Glutamatergic neuron (in vitro differentiated cells): ENCODE measurements around the gene USP27X. TPM values are rescaled to one million over a fixed set of nuclear protein-coding genes. Genes with fewer than 3 reads are reported as not detected.
A peak's percentile ranks its signal among the peaks of the same experiment; 100 is the strongest.

ENCODE experiments used
- DNase-seq: peaks from one replicate; pipeline ENCODE4 v3.0.0; 2022
- H3K27ac Mint-ChIP-seq: one replicate; pipeline ENCODE4 v1.8.0; 2020; ENCODE audit warnings: mild to moderate bottlenecking, mixed read lengths, inconsistent platforms; ENCODE audit not compliant: unreplicated experiment
- H3K27me3 Mint-ChIP-seq: one replicate; pipeline ENCODE4 v1.8.0; 2020; ENCODE audit warnings: mild to moderate bottlenecking, moderate library complexity, mixed read lengths, inconsistent platforms; ENCODE audit not compliant: unreplicated experiment
- H3K36me3 Mint-ChIP-seq: one replicate; pipeline ENCODE4 v1.8.0; 2020; ENCODE audit warnings: mild to moderate bottlenecking, mixed read lengths, inconsistent platforms; ENCODE audit not compliant: unreplicated experiment
- H3K4me1 Mint-ChIP-seq: one replicate; pipeline ENCODE4 v1.8.0; 2020; ENCODE audit warnings: mild to moderate bottlenecking, low read depth, mixed read lengths, inconsistent platforms; ENCODE audit not compliant: unreplicated experiment
- H3K4me3 Mint-ChIP-seq: one replicate; pipeline ENCODE4 v1.8.0; 2020; ENCODE audit warnings: mild to moderate bottlenecking, mixed read lengths, inconsistent platforms; ENCODE audit not compliant: unreplicated experiment
- H3K9me3 Mint-ChIP-seq: one replicate; pipeline ENCODE4 v1.8.0; 2020; ENCODE audit warnings: mild to moderate bottlenecking, moderate library complexity, mixed read lengths, inconsistent platforms; ENCODE audit not compliant: unreplicated experiment
- CTCF ChIP-seq: fragments of 200-600 bp; sonication (generic); IDR thresholded peaks from one replicate; pipeline ENCODE4 v1.5.0; 2021; ENCODE audit not compliant: partially characterized antibody, unreplicated experiment
- long read RNA-seq: library from polyadenylated mRNA; unstranded; transcript quantifications from one replicate; pipeline ENCODE4 v2.0.0, GENCODE V29; 2020; ENCODE audit not compliant: unreplicated experiment
- total RNA-seq: library from RNA; stranded (reverse); fragmentation: NEBNext Ultra II Directional; extraction: Animal tissue kit (Norgen Biotek cat#: 25700); gene quantifications from one replicate; pipeline ENCODE4 v1.2.1, GENCODE V29; 2021; ENCODE audit not compliant: unreplicated experiment

The USP27X gene
- 4.2 TPM for total RNA-seq
- long read RNA-seq = 0 reads

GRCh38 chrX:49878834-49879655, at the start of gene USP27X:
Gene USP27X (plus strand): TSS chrX:49879484. CDS start chrX:49880308, 824 bp downstream.
- H3K36me3 Mint-ChIP-seq = no peaks in the 10 kb centered on the region
- H3K4me3 Mint-ChIP-seq = peak within 1 kb of the TSS; percentile 92
- TF ChIP-seq CTCF = peak; percentile 68
- no peaks in the 10 kb centered on the region for H3K27me3 Mint-ChIP-seq
- no peaks in the 10 kb centered on the region for H3K4me1 Mint-ChIP-seq
- peaks cover 1% of the 10 kb centered on the region for H3K9me3 Mint-ChIP-seq
- peak; percentile 72 for DNase-seq
- peak within 1 kb of the TSS; percentile 73 for H3K27ac Mint-ChIP-seq

- DNase-seq = peak; percentile 23
- Mint-ChIP-seq H3K9me3 (no peaks in the 10 kb centered on the region), H3K4me1 (no peaks in the 10 kb centered on the region), H3K27me3 (peaks cover 2% of the 10 kb centered on the region), H3K27ac (no peak overlapping the region), H3K36me3 (no peaks in the 10 kb centered on the region), H3K4me3 (no peak overlapping the region)
- TF ChIP-seq CTCF = peak; percentile 55
Observed at GRCh38 chrX:49838374-49838773, 40.9 kb upstream of the USP27X start.

- Mint-ChIP-seq H3K9me3 (no peaks in the 10 kb centered on the region), H3K36me3 (no peaks in the 10 kb centered on the region), H3K4me1 (no peaks in the 10 kb centered on the region), H3K27me3 (no peaks in the 10 kb centered on the region), H3K4me3 (no peak overlapping the region), H3K27ac (no peak overlapping the region)
- DNase-seq = peak; percentile 71
- peak; percentile 20 for TF ChIP-seq CTCF
Observed at GRCh38 chrX:49840679-49841078, 38.6 kb upstream of the USP27X start.

GRCh38 chrX:49842621-49843020, 36.7 kb upstream of the USP27X start:
- DNase-seq = no peak
- Mint-ChIP-seq H3K36me3 (no peaks in the 10 kb centered on the region), H3K27ac (no peak overlapping the region)

More at GRCh38 chrX:49842621-49843020, 36.7 kb upstream of the USP27X start:
- Mint-ChIP-seq H3K9me3 (no peaks in the 10 kb centered on the region), H3K4me1 (no peaks in the 10 kb centered on the region), H3K27me3 (no peaks in the 10 kb centered on the region), H3K4me3 (no peak overlapping the region)
- TF ChIP-seq CTCF = no peak
